Measurements from ENCODE around the gene RAB9A.

The RAB9A gene

GRCh38 chrX:13752141-13752540 is 63.2 kb downstream of the RAB9A start:
- DNase-seq = no peak

GRCh38 chrX:13752646-13753045 is 63.7 kb downstream of the RAB9A start:
- no peak for DNase-seq

- DNase-seq = no peak
Measured at GRCh38 chrX:13754765-13755164, 65.8 kb downstream of the RAB9A start.

GRCh38 chrX:13755254-13755653 is 66.3 kb downstream of the RAB9A start:
- DNase-seq = no peak

GRCh38 chrX:13756381-13756780 is 67.5 kb downstream of the RAB9A start:
- no peak for DNase-seq

GRCh38 chrX:13759152-13759718 is 70.3 kb downstream of the RAB9A start:
- no peak for DNase-seq
